Measurements from ENCODE around the gene PRAME.
"Not testable (repeated sequence)": the region's sequence is repeated elsewhere in the genome, so short reads cannot be mapped to it uniquely, and the experiment has no call there.

The PRAME gene

DNA sequence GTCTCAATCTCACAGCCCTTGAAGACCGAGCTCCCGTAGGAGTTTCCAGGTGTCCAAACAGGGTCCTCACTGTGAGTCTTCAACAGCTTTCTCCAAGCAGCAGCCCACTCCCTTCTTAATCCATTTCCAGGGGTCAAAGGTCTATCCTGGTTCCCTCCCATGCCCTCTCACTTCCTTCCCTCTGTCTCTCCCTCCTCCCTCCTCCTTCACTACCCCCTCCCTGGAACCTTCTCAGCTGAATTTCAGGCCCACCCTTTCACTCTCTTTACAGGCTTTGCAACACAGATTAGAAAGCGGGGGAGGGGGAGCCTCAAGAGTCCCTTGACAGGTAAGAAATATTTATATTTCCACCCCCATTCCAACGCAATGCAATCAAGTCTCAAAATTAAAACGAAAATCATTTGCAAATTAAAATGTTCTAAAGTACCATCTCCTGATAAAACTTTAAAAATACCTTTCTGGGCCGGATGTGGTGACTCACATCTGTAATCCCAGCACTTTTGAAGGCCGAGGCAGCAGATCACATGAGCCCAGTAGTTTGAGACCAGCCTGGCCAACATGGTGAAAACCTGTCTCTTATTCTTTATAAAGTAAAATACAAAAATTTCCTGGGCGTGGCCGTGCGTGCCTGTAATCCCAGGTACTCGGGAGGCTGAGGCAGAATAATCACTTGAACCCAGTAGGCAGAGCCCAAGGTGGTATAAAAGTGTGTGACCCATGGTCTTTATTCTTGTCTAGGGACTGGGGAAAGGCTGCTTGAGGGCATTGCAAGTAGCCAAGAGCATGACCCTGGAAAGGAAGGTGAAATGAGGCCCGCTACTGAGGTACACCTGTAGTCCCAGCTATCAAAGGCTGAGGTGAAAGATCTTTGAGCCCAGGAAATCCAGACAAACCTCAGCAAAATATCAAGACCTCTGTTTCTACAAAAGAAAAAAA, 38.1 kb downstream of the PRAME start:
- DNase-seq: no peak

DNA sequence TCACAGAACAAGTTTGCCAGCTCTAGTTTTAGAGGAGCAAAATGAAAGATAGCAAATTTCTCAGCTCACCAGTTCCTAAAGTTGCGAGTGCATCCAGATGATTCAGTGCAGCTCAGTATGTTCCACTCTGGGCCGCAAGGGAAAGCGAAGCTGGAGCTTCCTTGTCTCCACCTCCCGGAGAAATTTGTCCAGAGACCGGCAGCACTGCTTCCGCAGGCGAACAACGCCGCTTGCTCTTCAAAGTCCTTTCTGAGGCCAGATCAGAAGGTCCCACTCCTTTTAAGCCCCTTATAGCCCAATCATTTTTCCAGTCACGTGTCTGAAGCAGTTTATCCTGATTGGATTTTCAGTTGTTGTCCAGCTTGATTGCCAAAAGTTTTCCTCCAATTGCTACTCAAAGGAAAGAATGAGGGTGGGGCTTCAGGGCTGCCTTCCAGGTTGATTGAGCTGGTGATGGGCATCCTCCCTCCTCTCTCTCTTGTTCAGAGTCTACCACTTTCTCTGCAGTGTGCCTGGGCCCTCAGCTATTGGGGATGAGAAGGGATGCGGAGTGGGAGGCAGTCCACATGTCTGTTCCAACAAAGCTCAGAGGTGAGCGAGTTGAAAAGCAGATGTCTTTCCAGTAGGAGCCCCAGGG, 38.9 kb downstream of the PRAME start, which contains the start of gene ZNF280A:
ZNF280A (minus strand) TSS at position 251 of the 637 bp plus-strand sequence. CDS start 4,640 bp downstream, outside the sequence.
- DNase-seq: peak; percentile 6

DNA sequence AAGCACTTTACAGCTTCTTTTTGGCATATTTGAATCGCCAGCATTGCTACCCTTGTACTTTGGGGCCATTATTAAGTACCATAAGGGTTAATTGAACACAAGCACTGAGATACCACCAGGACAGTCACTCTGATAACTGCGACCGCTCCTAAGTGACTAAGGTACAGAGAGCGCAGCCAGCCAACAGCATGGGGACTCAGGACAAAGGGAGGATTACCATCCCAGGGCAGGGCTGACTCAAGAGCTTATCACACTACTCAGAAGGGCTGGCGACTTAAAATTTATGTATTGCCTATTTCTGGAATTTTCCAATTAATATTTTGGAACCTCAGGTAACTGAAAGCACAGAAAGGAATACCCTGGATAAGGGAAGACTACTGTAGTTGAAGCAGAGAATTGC, 39.5 kb downstream of the PRAME start:
- DNase-seq: no peak

DNA sequence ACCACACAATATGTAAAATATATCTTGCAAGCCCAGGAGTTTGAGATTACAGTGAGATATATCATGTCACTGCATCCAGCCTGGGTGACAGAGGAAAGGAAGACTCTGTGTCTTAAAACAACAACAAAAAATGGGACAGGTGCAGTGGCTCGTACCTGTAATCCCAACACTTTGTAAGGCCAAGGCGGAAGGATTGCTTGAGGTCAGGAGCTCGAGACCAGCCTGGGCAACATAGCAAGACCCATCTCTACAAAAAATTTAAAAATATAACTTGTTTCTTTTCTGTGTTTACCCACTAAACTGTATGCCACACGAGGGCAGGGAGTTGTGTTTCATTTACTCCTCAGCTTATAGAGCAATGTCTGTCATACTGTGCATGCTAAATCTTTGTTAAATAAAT, 42.1 kb downstream of the PRAME start:
- DNase-seq: no peak

DNA sequence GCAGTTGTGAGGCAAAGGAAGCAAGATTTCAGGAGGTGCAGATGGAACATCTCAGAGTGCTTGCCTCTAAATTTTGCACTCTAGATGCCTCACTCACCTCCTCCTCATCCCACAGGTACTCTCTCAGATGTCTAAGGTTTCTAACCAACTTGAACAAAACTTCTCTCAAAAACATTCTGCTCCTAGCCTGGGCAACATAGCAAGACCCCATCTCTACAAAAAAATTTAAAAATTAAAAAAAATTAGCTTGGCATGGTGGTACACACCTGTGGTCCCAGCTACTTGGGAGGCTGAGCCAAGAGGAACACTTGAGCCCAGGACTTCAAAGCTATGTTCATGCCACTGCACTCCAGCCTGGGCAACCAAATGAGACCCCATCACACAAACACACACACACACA, 43.2 kb downstream of the PRAME start:
- DNase-seq: no peak

DNA sequence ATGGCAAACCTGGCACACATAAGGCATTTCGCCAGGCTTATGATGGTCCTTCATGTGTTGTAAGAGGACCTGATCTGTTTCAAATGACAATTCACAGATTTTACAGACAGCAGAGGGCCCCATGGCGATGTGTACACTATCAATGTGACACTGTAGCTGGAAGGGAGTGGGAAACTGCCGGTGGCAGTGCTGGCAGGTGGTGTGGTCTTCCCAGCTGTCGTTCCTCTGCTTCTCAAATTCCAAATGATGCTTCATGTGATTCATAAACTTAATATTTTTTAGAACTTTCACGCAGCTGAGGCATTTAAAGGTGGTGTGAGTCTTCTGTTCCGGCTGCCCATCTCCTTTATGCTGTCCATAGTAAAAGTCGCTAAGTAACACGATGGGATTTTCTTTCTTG, 44.6 kb downstream of the PRAME start:
- not testable (repeated sequence) for DNase-seq

DNA sequence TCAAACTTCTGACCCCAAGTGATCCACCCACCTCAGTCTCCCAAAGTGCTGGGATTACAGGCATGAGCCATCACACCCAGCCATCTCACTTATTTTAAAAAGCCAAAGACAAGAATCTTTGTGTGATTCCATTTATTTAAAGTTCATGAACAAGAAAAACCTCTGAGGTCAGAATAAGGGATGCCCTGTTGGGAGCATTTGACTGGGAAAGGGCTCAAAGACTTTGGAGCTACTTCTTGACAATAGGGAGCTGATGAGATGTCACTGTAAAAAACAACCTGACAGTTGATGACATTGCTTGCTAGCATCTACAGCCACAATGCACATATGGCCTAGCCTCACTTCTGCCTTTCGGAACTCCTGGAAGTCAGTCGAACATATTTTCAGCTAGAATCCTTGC, 45.4 kb downstream of the PRAME start:
- no peak for DNase-seq

DNA sequence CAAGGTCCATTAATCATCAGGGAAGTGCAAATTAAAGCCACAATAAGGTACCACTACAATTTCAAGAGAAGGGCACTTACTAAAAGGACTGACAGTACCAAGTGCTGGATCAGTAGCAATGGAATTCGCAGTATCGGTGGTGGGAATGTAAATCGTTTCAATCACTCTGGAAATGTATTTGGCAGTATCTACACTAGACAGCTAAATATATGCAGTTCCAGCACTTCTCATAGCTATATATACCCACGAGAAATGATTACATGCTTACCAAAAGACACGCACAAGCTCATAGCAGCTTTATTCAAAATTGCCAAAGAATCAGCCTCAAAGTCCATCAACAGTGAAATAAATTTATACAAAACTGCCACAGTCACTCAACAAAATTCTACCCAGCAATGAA, 46.1 kb downstream of the PRAME start:
- no peak for DNase-seq

DNA sequence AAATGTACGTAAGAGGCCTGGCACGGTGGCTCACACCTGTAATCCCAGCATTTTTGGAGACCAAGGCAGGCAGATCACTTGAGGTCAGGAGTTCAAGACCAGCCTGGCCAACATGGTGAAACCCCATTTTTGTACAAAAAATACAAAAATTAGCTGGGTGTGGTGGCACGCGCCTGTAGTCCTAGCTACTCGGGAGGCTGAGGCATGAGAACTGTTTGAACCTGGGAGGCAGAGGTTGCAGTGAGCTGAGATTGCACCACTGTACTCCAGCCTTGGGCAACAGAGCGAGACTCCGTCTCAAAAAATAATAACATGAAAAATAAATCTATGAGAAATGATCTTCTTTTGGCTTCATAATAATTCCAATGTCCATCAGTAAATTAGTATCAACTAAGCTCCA, 48.2 kb downstream of the PRAME start:
- not testable (repeated sequence) for DNase-seq

DNA sequence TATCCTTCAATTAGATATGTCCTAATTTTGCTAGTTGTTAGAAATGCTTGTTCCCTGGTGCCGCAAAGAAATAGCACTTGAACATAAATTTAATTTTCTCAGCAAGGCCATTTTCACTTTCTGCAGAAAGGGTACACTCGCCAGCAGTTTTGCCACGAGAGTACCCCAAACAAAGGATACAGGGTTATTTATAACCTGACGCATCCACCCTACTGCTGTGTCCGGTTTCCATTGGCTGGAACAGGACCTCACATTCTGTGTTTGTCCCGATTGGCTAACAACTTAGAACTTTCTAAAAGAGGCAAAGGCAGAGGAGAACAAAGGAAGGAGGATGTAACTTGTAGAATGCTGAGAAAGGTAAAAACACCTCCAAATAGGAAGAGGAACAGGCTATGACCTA, 49.2 kb downstream of the PRAME start:
- not testable (repeated sequence) for DNase-seq

DNA sequence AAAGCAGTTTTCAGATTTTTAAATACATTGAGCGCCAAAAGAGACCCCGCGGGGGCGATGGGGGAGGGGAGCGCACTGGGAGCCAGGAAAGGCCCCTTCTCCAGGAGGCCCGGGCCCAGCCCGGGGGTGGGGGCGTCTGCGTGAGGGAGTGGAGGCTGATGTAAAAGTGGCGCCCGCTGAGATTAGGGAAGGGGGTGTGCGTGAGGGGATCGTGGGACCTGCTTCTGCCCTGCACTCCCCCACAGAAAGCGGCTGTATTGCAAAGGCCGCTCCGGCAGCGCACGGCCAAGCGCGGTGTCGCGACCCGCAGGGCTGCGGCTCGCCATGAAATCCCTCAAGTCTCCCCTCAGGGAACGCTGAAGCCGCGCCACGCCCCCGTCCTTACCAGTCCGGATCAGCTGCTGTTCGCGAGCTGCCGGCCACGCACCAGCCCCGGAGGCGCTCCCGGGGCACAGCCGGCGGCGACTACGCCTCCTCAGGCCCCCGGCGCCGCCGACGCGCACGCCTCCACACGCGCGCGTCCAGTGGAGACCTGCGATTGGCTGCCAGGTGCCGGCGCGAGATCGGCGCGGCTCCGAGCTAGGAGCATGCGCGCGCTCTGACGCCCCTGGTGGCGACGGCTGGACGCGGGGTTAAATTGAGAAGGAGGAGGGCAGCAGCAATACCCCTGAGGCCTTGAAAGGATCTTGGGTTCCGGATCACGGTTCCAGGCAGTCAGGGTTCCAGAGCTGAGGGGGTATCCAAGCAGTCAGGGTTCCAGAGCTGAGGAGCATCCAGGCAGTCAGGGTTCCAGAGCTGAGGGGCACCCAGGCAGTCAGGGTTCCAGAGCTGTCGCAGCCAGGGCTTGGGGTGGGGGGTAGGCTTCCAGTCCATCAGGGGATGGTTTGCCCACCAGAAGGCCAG, 50.5 kb downstream of the PRAME start, which contains the start of gene ZNF280B:
ZNF280B (minus strand) TSS at position 469 of the 903 bp plus-strand sequence. CDS start 19,344 bp downstream, outside the sequence.
- DNase-seq: peak; percentile 88

DNA sequence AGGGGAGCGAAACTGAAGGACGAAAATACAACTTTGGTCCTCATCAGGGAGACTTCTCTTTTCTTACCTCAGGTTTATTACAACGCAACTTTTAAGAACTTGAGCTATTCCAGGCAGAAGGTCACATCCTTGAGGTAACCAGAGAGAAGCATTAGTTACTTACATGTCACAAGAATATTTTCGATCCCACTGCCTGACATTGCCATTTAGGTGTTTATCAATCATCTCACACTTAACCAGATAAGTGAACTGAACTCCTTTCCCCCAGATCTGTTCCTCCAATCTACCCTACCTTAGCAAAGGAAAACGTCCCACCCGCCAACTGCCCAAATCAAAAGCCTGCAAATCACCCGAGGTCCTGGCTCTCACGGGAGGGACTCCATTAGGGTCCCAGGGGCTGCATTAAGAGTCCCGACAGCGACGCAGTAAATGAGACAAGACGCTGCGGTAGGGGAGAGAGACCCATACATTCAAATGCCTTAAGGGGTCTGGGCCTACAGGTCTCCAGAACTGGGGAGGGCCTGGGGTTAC, 51.3 kb downstream of the PRAME start:
- DNase-seq: no peak

DNA sequence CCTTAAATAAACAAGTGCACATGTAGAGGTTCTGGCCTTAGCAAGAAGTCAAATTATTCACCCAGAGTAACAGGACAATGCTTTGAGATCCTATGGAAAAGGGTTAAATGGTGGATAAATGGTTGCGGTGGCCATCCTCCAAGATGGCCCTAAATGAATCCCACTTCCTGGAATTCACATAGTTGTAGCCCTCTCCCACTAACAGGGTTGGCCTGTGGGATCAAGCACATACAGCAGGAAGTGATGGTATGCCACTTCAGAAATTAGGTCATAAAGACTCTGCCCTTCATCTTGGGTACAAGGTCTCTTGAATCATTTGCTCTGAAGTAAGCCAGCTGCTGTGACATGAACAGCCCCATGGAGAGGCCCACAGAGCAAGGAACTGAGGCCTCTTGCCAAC, 52.3 kb downstream of the PRAME start:
- DNase-seq: no peak

DNA sequence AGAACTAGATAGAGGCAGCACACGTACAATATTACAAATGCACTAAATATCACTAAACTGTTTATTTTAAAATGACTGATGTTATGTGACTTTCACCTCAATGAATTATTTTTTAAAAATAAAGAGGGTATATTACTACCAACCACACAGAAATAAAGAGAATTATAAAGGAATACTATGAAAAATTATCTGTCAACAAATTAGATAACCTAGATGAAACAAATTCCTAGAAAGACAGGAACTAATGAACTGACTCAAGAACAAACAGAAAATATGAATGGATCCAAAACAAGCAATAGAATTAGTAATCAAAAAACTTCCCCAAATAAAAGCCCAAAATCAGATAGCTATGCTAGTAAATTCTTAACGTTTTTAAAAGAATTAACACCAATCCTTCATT, 60.8 kb downstream of the PRAME start:
- DNase-seq: no peak
